ENCODE measurements around the gene PSMD8. TPM values are rescaled to one million over a fixed set of nuclear protein-coding genes. Genes with fewer than 3 reads are reported as not detected.
"Not testable (repeated sequence)": the region's sequence is repeated elsewhere in the genome, so short reads cannot be mapped to it uniquely, and the experiment has no call there.

PSMD8 gene
- total RNA-seq, 2 donors from 2014 or later, result 129 to 136 TPM

DNA sequence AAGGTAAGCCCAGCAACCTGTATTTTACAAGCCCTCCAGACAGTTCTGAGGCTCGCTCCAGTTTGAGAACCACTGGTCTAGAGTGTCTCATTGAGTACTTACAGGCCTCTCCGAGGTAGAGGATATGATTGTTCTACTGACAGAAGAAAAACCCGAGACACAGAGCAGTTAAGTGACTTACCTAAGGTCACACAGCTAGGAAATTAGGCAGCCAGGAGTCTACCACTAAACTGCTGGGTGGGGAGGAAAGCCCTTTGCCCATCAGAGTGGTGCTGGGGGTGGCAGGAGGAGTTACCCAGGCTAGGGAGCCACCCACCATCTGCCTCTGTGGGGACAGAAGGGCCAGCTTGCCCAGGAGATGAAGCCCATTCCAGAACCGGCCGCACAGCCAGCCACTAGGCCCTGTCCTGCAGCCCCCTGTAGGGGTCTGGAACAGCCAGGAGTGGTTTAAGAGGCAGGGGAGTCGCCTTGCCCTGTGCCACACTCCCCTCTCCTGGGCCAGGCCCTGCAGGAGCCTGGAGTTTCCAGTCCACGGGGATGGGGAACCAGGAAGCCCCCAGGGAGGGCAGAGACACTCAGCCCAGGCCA is 50.9 kb downstream of the PSMD8 start:
- no peak for ATAC-seq

DNA sequence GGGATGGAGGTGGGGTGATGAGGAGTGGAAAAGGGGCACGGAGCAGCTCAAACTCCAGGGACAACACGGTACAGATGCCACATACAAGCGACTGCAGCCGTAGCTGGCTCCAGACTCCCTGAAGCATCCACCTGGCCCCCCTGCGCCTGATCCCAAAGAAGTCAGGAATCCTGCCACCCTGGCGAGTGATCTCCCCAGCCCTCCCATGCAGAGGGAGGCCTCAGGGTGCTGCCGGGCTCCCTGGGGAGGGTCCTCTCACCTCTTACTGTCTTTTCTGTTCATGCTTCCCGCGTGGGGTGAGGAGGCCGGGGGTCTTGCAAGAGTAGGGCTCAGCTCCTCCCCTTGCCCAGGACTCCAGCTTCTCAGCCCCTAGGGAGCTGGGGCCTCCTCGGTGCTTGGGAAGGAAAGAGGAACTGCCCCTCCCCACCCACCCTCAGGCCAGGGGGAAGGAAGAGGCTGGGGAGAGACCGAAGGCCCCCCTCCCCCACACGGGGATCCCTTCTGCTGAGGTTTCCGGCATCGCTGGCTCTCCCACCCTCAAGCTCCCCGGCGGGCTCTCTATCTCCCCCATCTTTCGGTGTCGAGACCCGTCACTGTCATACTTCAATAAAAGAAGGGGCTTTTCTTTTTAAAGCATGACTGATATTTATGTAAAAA is 51.6 kb downstream of the PSMD8 start, which contains the start of gene RASGRP4:
Gene RASGRP4, minus strand, starts transcription at position 410 of the 657 bp plus-strand sequence. Its CDS starts 128 bp downstream, at position 282.
- DNase-seq, result peak in 1 of 2 donors; percentile 38
- ATAC-seq, result no peak
- intact Hi-C loops (cut with DNase I, micrococcal nuclease), result no loop called here

More for the DNA sequence above, 50.9 kb downstream of the PSMD8 start:
- intact Hi-C loops (cut with DNase I, micrococcal nuclease), result no loop called here
- no peak for DNase-seq

DNA sequence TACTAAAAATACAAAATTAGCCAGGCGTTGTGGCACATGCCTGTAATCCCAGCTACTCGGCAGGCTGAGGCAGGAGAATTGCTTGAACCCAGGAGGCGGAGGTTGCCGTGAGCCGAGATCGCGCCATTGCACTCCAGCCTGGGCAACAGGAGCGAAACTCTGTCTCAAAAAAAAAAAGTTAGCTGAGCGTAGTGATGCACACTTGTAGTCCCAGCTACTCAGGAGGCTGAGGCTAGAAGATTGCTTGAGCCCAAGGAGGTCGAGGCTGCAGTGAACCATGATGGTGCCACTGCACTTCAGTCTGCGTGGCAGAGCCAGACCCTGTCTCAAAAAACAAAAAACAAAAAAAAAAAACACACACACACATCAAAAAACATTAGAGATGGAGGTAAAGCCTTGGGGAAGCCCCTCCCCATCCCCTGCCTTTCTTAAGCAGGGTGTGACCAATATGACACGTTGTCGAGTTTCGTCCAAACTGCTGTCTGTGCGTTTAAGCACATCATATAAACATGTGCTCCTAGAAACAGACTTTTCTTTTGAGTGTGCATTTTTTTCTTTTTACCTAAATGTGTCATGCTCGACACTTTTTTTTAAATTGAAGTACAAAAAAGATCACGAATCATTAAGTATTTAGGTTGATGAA is 52.8 kb downstream of the PSMD8 start:
- DNase-seq; ATAC-seq; intact Hi-C loops (cut with DNase I, micrococcal nuclease): not testable (repeated sequence)

DNA sequence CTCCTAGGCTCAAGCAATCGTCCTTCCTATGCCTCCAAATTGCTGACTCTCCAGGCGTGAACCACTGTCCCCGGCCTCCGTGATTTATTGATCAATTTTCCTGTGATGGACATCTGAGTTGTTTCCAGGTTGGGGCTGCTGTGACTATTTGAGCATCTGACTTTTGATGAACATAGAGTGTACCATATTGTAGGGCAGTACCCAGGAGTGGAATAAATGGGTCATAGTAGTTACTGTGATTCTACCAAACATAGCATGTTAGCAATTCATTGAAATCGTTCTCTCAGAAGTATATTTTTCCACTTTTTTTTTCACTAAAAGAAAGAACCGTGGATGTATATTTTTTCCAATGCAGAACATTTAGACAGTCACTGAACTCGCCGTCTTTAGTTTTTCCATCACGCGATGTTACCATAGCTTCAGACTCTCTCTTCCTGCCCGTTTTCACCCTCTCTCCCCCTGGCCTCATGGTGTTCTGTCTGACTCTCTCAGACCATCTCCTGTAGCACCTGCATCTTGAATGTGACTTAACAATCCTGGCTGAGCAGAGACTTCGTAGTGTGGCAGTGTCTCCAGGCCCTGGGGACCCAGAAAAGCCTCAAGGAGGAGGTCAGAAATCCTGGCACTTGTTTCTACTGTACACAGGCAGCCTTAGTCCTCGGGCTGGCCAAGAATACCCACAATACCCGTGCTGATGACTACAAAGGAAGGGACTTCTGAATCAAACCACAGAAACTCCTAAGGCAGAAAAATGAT is 54.9 kb downstream of the PSMD8 start:
- DNase-seq, result no peak
- intact Hi-C loops (cut with DNase I, micrococcal nuclease), result no loop called here
- ATAC-seq, result no peak

DNA sequence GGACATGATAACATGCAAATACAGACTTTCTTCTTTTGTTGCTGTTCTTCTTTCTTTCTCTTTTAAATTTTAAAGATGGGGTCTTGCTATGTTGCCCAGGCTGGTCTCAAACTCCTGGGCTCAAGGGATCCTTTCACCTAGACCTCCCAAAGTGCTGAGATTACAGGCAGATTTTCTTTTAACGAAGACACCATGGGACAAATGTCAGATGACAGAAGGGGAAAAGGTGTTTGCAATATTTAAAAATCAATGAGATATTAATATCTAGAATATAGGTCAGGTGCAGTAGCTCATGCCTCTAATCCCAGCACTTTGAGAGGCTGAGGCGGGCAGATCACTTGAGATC is 55.4 kb downstream of the PSMD8 start:
- ATAC-seq (no peak), DNase-seq (no peak)
- intact Hi-C loops (cut with DNase I, micrococcal nuclease), result no loop called here

DNA sequence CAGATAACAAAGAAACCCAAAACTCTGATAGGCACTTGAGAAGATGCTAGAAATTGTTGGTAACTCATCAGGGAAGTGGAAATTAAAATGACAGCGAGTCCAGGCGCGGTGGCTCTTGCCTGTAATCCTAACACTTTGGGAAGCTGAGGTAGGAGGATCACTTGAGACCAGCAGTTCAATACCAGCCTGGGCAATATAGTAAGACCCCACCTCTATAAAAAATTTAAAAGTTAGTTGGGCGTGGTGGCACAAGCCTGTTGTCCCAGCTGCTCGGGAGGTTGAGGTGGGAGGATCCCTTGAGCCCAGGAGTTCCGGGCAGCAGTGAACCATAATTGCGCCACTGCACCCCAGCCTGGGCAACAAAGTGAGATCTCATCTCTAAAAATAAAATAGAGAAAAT is 56.6 kb downstream of the PSMD8 start:
- DNase-seq, result no peak
- intact Hi-C loops (cut with DNase I, micrococcal nuclease), result no loop called here
- ATAC-seq, result no peak

DNA sequence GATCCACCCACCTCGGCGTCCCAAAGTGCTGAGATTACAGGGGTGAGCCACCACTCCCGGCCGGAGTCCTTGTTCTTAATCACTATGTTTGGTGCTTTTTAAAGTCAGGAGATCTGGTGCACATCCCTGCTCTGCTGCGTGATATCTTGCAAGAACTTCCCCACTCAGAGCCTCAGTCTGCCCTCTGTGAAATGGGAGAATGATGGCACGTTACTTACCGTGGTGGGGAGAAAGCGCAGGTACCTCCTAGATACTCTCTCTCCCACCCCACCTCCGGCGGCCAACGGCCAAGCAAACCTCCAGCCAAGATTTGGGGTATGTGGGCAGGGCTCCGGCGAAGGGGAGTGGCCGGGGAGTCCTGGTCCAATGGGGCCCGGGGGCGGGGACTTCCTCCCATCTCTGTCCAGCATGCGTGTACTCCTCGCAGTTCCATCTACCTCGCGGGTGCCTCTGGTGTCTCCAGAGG is 58.9 kb downstream of the PSMD8 start, which contains the start of gene RYR1:
Gene RYR1, plus strand, starts transcription at position 424 of the 466 bp plus-strand sequence. CDS start 139 bp downstream, outside the sequence.
- ATAC-seq, result no peak
- peak; percentile 48 to 59 for DNase-seq
- intact Hi-C loops (cut with DNase I, micrococcal nuclease), result no loop called here

Other genes with a start within 250 kb of the PSMD8 start
- not detected for gene DPF1, start 150.3 kb upstream of the PSMD8 start, total RNA-seq
- gene PPP1R14A, start 118.2 kb upstream of the PSMD8 start, total RNA-seq, result 10 to 100 TPM in 1 of 2 donors, 1 to 10 TPM in 1; 7.1 to 38.3 TPM
- gene SPINT2, start 110.0 kb upstream of the PSMD8 start, total RNA-seq, result 100 to 1,000 TPM; 852 to 964 TPM
- 100 to 1,000 TPM; 276 to 333 TPM for gene C19orf33, start 70.3 kb upstream of the PSMD8 start, total RNA-seq
- gene YIF1B, start 58.6 kb upstream of the PSMD8 start, total RNA-seq, result 10 to 100 TPM; 24.1 to 27.6 TPM
- 10 to 100 TPM; 27.2 to 32.7 TPM for gene KCNK6, start 54.7 kb upstream of the PSMD8 start, total RNA-seq
- 1 to 10 TPM; 6.7 to 8.5 TPM for gene CATSPERG, start 38.7 kb upstream of the PSMD8 start, total RNA-seq
- gene GGN, start 13.5 kb downstream of the PSMD8 start, total RNA-seq, result under 1 TPM in 1 of 2 donors, not detected in 1; 0.37 TPM
- 1 to 10 TPM in 1 of 2 donors, under 1 TPM in 1; 0.28 to 1.6 TPM for gene SPRED3, start 14.1 kb downstream of the PSMD8 start, total RNA-seq
- 10 to 100 TPM; 33.2 to 37.4 TPM for gene FAM98C, start 28.5 kb downstream of the PSMD8 start, total RNA-seq
- 1 to 10 TPM in 1 of 2 donors, under 1 TPM in 1; 0.49 to 1.8 TPM for gene RASGRP4, start 51.6 kb downstream of the PSMD8 start, total RNA-seq
- 1 to 10 TPM in 1 of 2 donors, under 1 TPM in 1; 0.76 to 1.7 TPM for gene RYR1, start 59.1 kb downstream of the PSMD8 start, total RNA-seq
- gene MAP4K1, start 243.4 kb downstream of the PSMD8 start, total RNA-seq, result 1 to 10 TPM; 2.9 to 6.6 TPM
- gene EIF3K, start 244.6 kb downstream of the PSMD8 start, total RNA-seq, result 100 to 1,000 TPM; 343 to 430 TPM

Measured in left colon (tissue), 2 donors.